K562 (cell line): ENCODE results near the gene ZNF140. TPM values are rescaled to one million over a fixed set of nuclear protein-coding genes. Genes with fewer than 3 reads are reported as not detected.

ENCODE experiments used
- NCOA6 ChIP-seq: fragments of 450-650 bp; IDR thresholded peaks from 2 replicates; pipeline ENCODE4 v1.6.1; 2017; ENCODE audit warnings: mild to moderate bottlenecking
- NFYB ChIP-seq: IDR thresholded peaks from 2 replicates; pipeline ENCODE4 v1.6.1; 2011; ENCODE audit warnings: mild to moderate bottlenecking, moderate library complexity; ENCODE audit not compliant: insufficient read length; ENCODE audit errors: extremely low read depth
- NR2C2 ChIP-seq, 2 experiments: fragments of 200-800 bp in 1 of 2; sonication (Bioruptor generic) in 1 of 2; sonication (generic) in 1 of 2; formaldehyde crosslinking in 1 of 2; IDR thresholded peaks; 2 replicates each; pipeline versions ENCODE4 v1.6.1 to v1.8.0; 2016 to 2022; ENCODE audit warnings: mild to moderate bottlenecking in 1 of 2, missing compliant biosample characterization in 1 of 2, missing genetic modification characterization in 1 of 2, missing genetic modification reagents in 1 of 2
- RBFOX2 ChIP-seq: fragments of 200-400 bp; formaldehyde crosslinking; IDR thresholded peaks from 2 replicates; pipeline ENCODE4 v1.6.1; 2017; ENCODE audit warnings: low read depth, mild to moderate bottlenecking, low read length, moderate library complexity
- SFPQ ChIP-seq: fragments of 200-400 bp; formaldehyde crosslinking; IDR thresholded peaks from 2 replicates; pipeline ENCODE4 v1.6.1; 2017; ENCODE audit warnings: mild to moderate bottlenecking, low read depth, low read length, moderate library complexity
- SMARCA5 ChIP-seq: fragments of 450-650 bp; IDR thresholded peaks from 2 replicates; pipeline ENCODE4 v1.6.1; 2016
- SMC3 ChIP-seq: conservative IDR thresholded peaks from 2 replicates; pipeline ENCODE4 v1.6.1; 2011; ENCODE audit warnings: low read depth, low read length, improper control_type of control experiment; ENCODE audit not compliant: insufficient read depth
- SRSF9 ChIP-seq: fragments of 200-400 bp; formaldehyde crosslinking; IDR thresholded peaks from 2 replicates; pipeline ENCODE4 v1.6.1; 2017; ENCODE audit warnings: low read depth, low read length, borderline replicate concordance
- ZNF561 ChIP-seq: fragments of 450-650 bp; formaldehyde crosslinking; conservative IDR thresholded peaks from 2 replicates; pipeline ENCODE4 v1.4.0; 2020; ENCODE audit warnings: mild to moderate bottlenecking, moderate library complexity
- polyA plus RNA-seq, 8 experiments: library from polyadenylated mRNA; depleted of rRNA in 4 of 8; stranded (reverse) in 5 of 8; unstranded in 3 of 8; fragments of >200 nt; fragmentation: Nextera tagmentation in 2 of 8; fragmentation: Illumina TruSeq in 1 of 8; extraction: Ambion mirVana in 2 of 8; extraction: Trizol in 1 of 8; gene quantifications; 2 replicates each; pipeline versions ENCODE4 v1.2.1 to v1.2.3, GENCODE V29; 2011 to 2014; ENCODE audit warnings: inconsistent platforms in 1 of 8, missing spikeins in 1 of 8
- total RNA-seq, 7 experiments: library from RNA; depleted of rRNA in 6 of 7; stranded (reverse); fragments of >200 nt in 6 of 7; fragmentation: Illumina TruSeq in 2 of 7; extraction: Trizol in 2 of 7; gene quantifications; 2 replicates each; pipeline versions ENCODE4 v1.2.1 to v1.2.3, GENCODE V29; 2011 to 2021; ENCODE audit warnings: low replicate concordance in 1 of 7
- TF ChIP-seq, protein P1 (sequence below): fragments of 250-450 bp; sonication (Bioruptor Pico); IDR thresholded peaks from 2 replicates; pipeline ENCODE4 v1.5.0; 2021; ENCODE audit warnings: mild to moderate bottlenecking, moderate library complexity
- TF ChIP-seq, protein P2 (sequence below): fragments of 450-650 bp; IDR thresholded peaks from 2 replicates; pipeline ENCODE4 v1.7.1; 2018; ENCODE audit warnings: mild to moderate bottlenecking, low read depth; ENCODE audit not compliant: partially characterized antibody
- TF ChIP-seq, protein P3 (sequence below): sonication (generic); formaldehyde crosslinking; IDR thresholded peaks from 2 replicates; pipeline ENCODE4 v1.8.0; 2023; ENCODE audit warnings: mild to moderate bottlenecking, missing genetic modification reagents

ZNF140 gene
- total and polyA plus RNA-seq, 9 of the 15 experiments (the other 6 are each of a cell fraction or from before 2014, with no cell fraction given), result 1.6 to 10.9 (median 5.3) TPM

- TF ChIP-seq SRSF9 (no peak), NCOA6 (peak; percentile 93), SMC3 (no peak), SFPQ (no peak), NFYB (peak; percentile 5), NR2C2 (CRISPR knock-in tag; IDR thresholded peaks at IDR 0.05) (no peak), NR2C2 (tag; IDR thresholded peaks at IDR 0.05) (peak; percentile 89), RBFOX2 (peak; percentile 95), ZNF561 (CRISPR knock-in tag) (no peak), SMARCA5 (0 out of 2 replicates have a peak, but pooled peaks have one; percentile 15)
- TF ChIP-seq, protein P1, sequence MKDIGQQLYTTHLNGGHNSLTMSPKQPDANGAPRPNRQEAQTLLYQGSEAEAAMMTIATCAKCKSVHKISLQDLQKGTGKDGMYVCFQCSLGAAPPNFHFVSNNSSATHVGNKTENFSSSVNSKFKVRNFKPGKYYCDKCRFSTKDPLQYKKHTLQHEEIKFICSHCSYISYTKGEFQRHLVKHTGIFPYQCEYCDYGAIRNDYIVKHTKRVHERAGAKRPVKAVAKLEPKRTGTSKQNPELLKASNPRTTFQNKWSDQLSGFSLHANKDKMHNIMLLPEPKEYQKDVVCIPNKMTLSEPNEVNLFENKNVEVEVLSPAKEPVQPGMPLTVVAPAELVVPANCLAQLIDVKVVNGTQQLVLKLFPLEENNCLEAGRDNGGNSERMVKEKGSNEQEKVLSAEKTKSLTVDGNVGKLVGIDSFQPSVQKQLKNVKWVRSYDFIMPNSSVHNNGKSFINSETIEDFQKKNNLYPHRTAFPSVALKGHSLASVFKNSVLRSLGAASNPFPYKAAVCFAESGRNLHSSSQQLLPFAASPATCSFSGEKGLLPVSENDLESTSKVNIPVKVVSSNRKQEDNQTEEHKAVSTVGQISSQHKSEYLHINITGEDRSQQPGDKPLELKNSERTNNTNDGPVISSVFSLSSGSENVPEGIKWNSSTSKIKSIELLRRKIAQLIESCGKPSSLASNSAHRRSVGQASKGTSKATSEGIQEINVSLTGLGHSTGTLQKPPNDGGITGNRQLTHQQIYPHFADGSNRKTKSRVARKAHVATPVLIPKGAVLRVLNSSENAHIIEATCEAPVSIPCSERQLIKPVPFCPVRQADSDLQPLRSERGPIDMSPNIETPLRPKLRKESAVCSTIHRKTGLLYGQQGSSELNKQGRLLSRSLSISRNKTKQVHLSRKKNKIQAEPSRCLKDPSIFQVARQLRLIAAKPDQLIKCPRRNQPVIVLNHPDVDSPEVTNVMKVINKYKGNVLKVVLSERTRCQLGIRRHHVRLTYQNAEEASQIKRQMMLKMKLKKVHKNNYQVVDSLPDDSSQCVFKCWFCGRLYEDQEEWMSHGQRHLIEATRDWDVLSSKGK (CRISPR knock-in tag), result no peak
- TF ChIP-seq, protein P2, sequence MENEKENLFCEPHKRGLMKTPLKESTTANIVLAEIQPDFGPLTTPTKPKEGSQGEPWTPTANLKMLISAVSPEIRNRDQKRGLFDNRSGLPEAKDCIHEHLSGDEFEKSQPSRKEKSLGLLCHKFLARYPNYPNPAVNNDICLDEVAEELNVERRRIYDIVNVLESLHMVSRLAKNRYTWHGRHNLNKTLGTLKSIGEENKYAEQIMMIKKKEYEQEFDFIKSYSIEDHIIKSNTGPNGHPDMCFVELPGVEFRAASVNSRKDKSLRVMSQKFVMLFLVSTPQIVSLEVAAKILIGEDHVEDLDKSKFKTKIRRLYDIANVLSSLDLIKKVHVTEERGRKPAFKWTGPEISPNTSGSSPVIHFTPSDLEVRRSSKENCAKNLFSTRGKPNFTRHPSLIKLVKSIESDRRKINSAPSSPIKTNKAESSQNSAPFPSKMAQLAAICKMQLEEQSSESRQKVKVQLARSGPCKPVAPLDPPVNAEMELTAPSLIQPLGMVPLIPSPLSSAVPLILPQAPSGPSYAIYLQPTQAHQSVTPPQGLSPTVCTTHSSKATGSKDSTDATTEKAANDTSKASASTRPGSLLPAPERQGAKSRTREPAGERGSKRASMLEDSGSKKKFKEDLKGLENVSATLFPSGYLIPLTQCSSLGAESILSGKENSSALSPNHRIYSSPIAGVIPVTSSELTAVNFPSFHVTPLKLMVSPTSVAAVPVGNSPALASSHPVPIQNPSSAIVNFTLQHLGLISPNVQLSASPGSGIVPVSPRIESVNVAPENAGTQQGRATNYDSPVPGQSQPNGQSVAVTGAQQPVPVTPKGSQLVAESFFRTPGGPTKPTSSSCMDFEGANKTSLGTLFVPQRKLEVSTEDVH, result no peak
- TF ChIP-seq, protein P3, sequence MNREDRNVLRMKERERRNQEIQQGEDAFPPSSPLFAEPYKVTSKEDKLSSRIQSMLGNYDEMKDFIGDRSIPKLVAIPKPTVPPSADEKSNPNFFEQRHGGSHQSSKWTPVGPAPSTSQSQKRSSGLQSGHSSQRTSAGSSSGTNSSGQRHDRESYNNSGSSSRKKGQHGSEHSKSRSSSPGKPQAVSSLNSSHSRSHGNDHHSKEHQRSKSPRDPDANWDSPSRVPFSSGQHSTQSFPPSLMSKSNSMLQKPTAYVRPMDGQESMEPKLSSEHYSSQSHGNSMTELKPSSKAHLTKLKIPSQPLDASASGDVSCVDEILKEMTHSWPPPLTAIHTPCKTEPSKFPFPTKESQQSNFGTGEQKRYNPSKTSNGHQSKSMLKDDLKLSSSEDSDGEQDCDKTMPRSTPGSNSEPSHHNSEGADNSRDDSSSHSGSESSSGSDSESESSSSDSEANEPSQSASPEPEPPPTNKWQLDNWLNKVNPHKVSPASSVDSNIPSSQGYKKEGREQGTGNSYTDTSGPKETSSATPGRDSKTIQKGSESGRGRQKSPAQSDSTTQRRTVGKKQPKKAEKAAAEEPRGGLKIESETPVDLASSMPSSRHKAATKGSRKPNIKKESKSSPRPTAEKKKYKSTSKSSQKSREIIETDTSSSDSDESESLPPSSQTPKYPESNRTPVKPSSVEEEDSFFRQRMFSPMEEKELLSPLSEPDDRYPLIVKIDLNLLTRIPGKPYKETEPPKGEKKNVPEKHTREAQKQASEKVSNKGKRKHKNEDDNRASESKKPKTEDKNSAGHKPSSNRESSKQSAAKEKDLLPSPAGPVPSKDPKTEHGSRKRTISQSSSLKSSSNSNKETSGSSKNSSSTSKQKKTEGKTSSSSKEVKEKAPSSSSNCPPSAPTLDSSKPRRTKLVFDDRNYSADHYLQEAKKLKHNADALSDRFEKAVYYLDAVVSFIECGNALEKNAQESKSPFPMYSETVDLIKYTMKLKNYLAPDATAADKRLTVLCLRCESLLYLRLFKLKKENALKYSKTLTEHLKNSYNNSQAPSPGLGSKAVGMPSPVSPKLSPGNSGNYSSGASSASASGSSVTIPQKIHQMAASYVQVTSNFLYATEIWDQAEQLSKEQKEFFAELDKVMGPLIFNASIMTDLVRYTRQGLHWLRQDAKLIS (CRISPR knock-in tag), result peak; percentile 68; the same call in 1 of the 2 replicates
Measured at GRCh38 chr12:133130038-133130807, 49.5 kb downstream of the ZNF140 start, which contains the start of the genes ZNF10 and ZNF891 (continued).
